GM19099 (cell line): ENCODE results near the gene AASDH.

ENCODE experiments used
- POLR2A ChIP-seq: IDR thresholded peaks from 3 replicates; pipeline ENCODE4 v1.6.1; 2011; ENCODE audit warnings: low read depth; ENCODE audit not compliant: insufficient read length; ENCODE audit errors: extremely low read depth

Gene AASDH, protein sequence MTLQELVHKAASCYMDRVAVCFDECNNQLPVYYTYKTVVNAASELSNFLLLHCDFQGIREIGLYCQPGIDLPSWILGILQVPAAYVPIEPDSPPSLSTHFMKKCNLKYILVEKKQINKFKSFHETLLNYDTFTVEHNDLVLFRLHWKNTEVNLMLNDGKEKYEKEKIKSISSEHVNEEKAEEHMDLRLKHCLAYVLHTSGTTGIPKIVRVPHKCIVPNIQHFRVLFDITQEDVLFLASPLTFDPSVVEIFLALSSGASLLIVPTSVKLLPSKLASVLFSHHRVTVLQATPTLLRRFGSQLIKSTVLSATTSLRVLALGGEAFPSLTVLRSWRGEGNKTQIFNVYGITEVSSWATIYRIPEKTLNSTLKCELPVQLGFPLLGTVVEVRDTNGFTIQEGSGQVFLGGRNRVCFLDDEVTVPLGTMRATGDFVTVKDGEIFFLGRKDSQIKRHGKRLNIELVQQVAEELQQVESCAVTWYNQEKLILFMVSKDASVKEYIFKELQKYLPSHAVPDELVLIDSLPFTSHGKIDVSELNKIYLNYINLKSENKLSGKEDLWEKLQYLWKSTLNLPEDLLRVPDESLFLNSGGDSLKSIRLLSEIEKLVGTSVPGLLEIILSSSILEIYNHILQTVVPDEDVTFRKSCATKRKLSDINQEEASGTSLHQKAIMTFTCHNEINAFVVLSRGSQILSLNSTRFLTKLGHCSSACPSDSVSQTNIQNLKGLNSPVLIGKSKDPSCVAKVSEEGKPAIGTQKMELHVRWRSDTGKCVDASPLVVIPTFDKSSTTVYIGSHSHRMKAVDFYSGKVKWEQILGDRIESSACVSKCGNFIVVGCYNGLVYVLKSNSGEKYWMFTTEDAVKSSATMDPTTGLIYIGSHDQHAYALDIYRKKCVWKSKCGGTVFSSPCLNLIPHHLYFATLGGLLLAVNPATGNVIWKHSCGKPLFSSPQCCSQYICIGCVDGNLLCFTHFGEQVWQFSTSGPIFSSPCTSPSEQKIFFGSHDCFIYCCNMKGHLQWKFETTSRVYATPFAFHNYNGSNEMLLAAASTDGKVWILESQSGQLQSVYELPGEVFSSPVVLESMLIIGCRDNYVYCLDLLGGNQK

DNA sequence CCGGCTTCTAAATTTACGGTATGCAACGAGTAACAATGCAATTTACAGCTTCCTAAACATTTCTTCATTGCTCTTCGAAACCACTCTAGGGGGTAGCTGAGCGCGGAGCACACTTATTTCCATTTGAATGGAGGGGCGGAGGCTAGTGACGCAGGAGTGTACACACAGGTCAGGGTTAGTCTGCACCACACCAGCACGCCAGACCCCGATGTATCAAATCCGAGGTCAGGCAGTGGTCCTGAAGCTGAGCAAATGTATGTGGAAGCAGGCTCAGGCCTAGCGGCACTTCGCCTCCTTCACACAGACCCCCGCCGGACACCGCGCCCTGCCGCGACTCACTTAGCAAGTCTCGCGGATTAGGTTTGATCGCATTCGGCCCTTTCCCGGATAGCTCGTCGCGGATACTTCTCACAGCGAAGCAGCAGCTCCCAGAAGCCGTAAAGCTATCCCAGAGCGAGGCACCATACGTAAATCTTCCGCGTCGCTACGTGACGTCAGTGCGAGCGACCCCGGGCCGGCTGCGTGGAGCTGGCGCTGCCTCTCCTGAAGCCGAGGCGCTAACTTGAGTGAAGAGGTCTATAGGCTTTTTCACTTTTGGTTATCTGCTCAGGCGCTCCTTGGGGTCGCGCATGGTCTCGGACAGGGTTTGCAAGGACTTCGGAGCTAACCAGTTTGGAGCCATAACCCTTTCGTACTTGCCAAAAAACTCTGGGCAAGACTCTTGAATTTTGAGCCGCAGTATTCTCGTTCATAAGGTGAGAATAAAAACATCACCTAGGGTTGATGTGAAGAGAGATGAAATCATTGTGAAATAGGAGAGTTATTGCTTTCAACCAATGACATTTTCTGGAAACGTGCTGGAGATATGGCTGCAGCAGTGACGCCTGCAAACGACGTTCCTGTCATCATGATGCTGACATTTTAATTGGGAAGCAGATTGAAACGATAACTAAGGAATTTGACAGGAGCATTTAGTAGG lies at the start of gene AASDH:
Gene AASDH, minus strand, starts transcription at position 469 of the 979 bp plus-strand sequence. CDS start 3,192 bp downstream, outside the sequence.
- TF ChIP-seq POLR2A: peak; percentile 89

DNA sequence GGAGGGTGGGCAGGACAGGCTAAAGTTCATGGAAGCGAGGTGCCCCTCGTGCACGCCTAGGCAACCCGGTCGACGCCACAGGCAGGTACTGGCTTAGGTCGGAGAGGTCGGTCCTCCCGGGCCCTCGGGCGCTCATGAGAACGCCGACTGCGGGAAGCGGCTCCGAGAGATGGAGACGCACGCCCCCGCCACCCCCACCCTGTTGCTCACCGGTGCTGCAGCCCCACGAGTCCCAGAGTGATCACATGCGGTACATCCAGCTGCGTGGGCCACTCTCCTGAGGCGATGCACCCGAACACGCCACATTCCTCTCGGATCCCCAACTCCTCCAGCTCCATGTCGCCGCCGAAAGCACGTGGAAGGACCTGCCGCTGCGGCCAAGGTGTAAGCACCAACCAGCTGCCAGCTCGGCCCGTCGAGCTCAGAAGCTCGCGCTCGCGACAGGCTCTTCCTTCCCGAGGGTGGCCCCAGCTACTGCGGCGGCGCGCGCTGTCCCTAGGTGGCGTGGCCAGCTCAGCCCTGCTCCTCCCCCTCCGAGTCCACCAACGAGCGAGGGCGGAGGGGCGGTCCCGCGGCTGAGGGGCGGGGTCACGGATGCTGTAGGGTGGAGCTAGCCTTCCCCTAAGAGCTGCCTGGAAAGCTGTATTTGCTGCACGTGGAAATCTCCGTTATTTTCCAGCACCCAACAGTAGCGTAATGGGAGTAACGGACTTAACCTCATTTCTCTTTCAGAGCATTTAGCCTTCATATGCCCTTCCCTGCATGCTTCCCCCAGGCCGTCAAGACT lies 48.0 kb upstream of the AASDH start, which contains the start of gene PPAT:
Gene PPAT, minus strand, starts transcription at position 476 of the 787 bp plus-strand sequence. Its CDS starts 138 bp downstream, at position 338.
- peak; percentile 86 for TF ChIP-seq POLR2A

DNA sequence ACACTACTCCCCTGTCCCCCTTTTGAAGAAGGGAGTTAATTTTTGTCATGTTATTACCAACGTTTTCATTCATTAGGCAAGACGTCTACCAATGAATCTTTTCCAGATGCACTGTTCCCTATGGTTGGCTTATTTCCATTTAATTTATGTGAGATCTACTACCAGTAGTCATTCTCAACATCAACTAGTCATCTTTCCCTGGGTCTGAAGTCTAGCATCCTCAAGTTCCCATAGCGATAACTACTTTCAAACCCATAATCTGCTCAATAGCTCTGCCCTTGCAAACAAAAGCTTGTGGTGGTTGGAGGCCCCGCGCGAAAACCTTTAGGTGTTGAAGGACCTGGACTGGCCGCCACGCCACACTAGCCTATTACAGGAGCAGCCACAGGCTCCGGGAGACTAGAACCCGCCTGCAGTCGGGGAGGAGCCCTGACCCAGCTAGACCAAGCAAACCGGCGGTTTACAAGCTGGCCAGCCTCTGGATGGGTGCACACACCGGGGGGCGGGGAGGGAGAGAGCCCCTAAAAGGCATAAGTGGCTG lies 47.4 kb upstream of the AASDH start:
- TF ChIP-seq POLR2A: no peak

DNA sequence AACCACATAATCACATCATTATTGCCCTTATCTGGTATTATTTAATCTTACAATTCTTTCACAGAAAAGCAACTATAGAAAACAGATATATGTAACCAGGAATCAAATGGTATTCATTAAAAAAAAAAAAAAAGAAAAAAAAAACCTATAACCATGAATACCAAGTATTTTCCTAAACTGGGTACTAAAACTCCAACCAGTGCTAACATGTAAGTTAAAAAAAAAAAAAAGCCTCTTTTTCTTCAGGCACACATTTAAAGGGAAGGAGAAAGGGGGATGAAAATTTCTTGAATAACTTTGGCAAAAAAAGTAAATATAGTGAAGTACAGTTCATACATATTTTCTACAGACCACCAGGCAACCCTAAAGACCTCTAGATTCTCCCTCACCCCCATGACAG lies 46.0 kb upstream of the AASDH start:
- TF ChIP-seq POLR2A: no peak

DNA sequence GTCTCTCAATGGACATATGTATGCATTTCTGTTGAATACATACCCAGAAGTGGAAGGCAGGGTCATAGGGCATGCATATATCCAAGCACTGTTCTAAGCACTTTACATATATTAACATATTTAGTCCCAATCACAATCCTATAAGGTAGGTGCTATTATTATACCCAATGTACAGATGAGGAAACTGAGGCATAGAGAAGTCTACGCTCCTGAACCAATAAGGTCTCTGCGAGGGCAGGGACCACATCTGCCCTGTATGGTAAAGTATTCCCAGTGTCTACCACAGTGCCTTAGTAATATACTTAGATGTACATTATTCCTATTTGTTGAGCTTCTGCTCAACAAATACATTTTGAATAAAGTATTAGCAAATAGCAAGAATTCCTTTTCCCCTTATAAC lies 42.9 kb upstream of the AASDH start:
- TF ChIP-seq POLR2A: no peak

DNA sequence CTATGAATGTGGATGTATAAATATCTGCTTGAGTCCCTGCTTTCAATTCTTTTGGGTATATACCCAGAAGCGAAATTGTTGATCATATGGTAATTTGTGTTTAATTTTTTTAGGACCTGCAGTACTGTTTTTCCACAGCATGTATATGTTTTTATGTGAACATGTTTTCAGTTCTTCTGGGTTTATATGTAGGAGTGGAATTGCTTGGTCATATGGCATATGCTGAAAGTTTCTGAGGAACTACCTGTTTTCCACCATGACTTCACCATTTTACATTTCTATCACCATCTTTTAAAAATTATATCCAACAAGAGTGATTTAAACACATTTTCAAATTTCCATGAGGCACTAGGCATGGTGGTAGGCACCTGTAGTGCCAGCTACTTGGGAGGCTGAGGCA lies 39.9 kb upstream of the AASDH start:
- TF ChIP-seq POLR2A: no peak

DNA sequence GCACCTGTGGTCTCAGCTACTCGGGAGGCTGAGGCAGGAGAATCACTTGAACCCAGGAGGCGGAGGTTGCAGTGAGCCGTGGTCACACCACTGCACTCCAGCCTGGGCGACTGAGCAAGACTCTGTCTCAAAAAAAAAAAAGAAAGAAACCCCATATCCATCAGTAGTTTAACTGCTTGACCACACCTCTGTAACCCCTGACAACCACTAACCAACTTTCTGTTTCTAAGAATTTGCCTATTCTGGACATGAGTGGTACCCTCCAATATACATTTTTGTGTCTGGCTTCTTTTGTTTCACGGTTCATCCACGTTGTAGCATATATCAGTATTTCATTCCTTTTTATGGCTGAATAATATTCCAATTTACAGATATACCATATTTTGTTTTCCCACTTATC lies 39.0 kb upstream of the AASDH start:
- TF ChIP-seq POLR2A: no peak

DNA sequence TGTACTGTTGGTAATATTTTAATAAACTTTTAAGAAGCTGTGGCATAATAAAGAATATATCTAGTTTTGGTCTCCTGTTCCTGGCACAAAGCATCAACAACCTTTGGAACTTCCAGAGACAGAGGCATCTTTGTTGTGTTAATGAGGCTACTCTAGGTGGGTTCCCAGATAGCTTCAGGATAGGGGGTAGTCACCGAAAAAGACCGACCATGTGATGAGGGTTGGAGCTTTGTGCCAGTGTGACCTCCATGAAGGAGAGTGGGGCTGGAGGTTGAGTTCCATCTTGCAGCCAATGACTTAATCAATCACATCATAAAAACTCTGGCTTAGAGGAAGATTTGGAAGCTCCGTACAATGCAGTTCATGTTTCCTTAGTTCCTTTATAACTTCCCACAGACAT lies 38.2 kb upstream of the AASDH start:
- TF ChIP-seq POLR2A: no peak

DNA sequence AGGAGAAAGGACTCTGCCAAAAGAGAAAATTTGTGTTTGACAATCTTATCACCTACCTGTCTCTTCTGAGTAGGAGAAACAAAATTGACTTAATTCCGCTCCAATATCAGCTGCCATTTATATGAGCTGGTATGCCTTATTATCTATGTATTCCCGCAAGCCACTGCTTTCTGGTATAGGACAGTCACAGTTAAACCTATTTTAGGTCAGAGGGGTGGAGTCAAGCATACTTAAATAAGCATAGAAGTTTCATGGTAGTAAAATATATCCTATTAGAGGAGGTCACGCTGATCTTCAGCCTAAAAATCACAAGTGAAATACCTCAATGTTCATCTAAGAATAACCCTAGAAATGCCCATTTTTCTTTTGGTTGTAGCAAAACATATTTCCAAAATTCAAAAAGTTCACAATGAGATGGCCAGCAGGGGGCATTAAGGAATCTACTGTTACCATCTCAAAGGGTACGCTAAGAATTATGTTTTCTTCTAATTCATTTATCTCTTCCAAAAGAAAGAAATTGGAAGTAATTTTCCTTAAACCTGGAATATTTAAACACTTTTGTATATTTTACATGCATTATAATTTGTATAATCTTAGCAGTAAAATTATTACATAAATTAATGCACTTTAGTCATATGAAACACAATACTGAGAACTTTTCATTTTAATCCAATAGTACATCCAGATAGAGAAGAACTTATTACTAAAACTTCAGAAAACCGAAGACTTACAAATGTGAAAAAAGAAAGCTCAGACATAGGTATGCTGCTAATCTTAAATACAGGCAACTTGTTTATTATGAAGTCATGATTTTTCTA lies 37.6 kb upstream of the AASDH start:
- TF ChIP-seq POLR2A: no peak

DNA sequence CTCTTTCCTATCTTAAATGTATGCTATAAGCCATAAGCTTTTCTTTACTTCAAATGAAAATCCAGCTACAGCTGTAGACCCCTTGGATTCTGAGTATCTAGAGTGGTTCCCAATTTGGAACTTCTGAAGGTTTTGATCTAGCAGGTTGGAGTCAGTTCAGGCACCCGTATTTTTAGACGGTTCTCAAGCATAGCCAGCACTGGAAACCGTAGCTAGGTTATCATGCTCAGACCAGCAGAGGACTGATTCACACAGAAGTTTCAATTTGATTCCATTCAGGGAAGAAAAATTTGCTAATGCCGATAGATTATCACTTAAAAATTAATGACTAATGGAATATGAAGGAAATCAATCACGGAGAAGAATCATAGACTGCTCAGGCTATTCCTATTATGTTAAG lies 36.9 kb upstream of the AASDH start:
- no peak for TF ChIP-seq POLR2A

DNA sequence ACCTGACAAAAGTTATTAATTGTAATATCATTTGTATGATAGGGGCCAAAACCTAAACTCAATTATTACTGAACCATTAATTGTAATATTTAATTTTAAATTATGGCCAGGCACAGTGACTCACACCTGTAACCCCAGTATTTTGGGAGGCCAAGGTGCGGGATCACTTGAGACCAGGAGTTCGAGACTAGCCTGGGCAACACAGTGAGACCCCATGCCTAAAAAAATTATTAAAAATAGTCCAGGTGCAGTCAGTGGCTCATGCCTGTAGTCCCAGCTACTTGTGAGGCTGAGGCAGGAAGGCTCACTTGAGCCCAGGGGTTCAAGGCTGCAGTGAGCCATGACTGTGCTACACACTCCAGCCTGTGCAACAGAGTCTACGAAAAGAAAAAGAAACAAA lies 30.1 kb upstream of the AASDH start:
- no peak for TF ChIP-seq POLR2A

DNA sequence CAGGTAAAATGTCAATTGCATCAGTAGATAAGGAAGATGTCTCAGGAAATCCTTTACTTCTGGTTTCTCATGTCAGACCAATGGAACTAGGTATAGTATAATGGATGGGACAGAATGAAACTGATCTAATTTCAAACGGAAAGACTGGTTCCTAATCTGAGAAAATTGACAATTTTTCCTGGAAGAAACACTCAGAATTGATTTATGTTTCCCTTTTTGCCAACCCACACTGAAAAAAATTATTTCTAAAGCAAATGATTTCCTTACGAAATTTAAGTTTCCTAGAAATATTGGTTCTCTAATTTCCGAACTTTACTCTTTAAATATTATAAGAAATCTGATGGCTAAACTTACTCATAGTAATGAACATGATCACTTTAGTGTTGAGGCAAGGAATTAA lies 29.1 kb upstream of the AASDH start:
- TF ChIP-seq POLR2A: no peak
